ENCODE data around the gene BBS7. TPM values are rescaled to one million over a fixed set of nuclear protein-coding genes. Genes with fewer than 3 reads are reported as not detected.
A peak's percentile ranks its signal among the peaks of the same experiment; 100 is the strongest.

The BBS7 gene
- total RNA-seq, 1 experiment from 2014 or later: 20.5 TPM

- peaks cover 9% of the 10 kb centered on the region for H3K4me1 Mint-ChIP-seq
- DNase-seq (ENCODE audit: low spot score): no peak
- TF ChIP-seq NFYB (CRISPR knock-in tag; conservative IDR thresholded peaks at IDR 0.05; ENCODE audit: low read depth): no peak
- no peak for TF ChIP-seq FOXP1 (CRISPR knock-in tag; IDR thresholded peaks at IDR 0.05; ENCODE audit: borderline replicate concordance)
- TF ChIP-seq, protein P1, sequence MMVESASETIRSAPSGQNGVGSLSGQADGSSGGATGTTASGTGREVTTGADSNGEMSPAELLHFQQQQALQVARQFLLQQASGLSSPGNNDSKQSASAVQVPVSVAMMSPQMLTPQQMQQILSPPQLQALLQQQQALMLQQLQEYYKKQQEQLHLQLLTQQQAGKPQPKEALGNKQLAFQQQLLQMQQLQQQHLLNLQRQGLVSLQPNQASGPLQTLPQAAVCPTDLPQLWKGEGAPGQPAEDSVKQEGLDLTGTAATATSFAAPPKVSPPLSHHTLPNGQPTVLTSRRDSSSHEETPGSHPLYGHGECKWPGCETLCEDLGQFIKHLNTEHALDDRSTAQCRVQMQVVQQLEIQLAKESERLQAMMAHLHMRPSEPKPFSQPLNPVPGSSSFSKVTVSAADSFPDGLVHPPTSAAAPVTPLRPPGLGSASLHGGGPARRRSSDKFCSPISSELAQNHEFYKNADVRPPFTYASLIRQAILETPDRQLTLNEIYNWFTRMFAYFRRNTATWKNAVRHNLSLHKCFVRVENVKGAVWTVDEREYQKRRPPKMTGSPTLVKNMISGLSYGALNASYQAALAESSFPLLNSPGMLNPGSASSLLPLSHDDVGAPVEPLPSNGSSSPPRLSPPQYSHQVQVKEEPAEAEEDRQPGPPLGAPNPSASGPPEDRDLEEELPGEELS (CRISPR knock-in tag; IDR thresholded peaks at IDR 0.05): no peak
- TF ChIP-seq SMAD4 (CRISPR knock-in tag; IDR thresholded peaks at IDR 0.05): no peak
- TF ChIP-seq NFATC4 (CRISPR knock-in tag; IDR thresholded peaks at IDR 0.05): no peak
- no peak for TF ChIP-seq TCF7 (CRISPR knock-in tag; IDR thresholded peaks at IDR 0.05; ENCODE audit: low read depth)
- no peak for TF ChIP-seq SMAD3 (CRISPR knock-in tag; IDR thresholded peaks at IDR 0.05; ENCODE audit: borderline replicate concordance)
- TF ChIP-seq E2F1 (CRISPR knock-in tag; IDR thresholded peaks at IDR 0.05): no peak
- no peak for TF ChIP-seq AFF4 (CRISPR knock-in tag; IDR thresholded peaks at IDR 0.05; ENCODE audit: borderline replicate concordance)
- TF ChIP-seq, protein P2, sequence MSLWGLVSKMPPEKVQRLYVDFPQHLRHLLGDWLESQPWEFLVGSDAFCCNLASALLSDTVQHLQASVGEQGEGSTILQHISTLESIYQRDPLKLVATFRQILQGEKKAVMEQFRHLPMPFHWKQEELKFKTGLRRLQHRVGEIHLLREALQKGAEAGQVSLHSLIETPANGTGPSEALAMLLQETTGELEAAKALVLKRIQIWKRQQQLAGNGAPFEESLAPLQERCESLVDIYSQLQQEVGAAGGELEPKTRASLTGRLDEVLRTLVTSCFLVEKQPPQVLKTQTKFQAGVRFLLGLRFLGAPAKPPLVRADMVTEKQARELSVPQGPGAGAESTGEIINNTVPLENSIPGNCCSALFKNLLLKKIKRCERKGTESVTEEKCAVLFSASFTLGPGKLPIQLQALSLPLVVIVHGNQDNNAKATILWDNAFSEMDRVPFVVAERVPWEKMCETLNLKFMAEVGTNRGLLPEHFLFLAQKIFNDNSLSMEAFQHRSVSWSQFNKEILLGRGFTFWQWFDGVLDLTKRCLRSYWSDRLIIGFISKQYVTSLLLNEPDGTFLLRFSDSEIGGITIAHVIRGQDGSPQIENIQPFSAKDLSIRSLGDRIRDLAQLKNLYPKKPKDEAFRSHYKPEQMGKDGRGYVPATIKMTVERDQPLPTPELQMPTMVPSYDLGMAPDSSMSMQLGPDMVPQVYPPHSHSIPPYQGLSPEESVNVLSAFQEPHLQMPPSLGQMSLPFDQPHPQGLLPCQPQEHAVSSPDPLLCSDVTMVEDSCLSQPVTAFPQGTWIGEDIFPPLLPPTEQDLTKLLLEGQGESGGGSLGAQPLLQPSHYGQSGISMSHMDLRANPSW (CRISPR knock-in tag; conservative IDR thresholded peaks at IDR 0.05; ENCODE audit: low read depth): no peak
- TF ChIP-seq, protein P3, sequence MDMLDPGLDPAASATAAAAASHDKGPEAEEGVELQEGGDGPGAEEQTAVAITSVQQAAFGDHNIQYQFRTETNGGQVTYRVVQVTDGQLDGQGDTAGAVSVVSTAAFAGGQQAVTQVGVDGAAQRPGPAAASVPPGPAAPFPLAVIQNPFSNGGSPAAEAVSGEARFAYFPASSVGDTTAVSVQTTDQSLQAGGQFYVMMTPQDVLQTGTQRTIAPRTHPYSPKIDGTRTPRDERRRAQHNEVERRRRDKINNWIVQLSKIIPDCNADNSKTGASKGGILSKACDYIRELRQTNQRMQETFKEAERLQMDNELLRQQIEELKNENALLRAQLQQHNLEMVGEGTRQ (CRISPR knock-in tag; IDR thresholded peaks at IDR 0.05): no peak
- TF ChIP-seq NFE2L1 (CRISPR knock-in tag; IDR thresholded peaks at IDR 0.05): no peak
- no peak for TF ChIP-seq ELF4 (CRISPR knock-in tag; IDR thresholded peaks at IDR 0.05; ENCODE audit: low read depth)
- no peak for TF ChIP-seq ZMAT4 (CRISPR knock-in tag; IDR thresholded peaks at IDR 0.05)
- H3K9me3 Mint-ChIP-seq: no peaks in the 10 kb centered on the region
- CTCF ChIA-PET: interaction anchor here (0.6 kb wide), 1 partner anchor 28 kb away, joined by 3 read pairs; no protein-coding TSS in a partner anchor
- ATAC-seq: no peak
- POLR2A ChIA-PET: interaction anchor here (0.6 to 1.3 kb wide), 2 partner anchors 46 to 1386 kb away, joined by 4 to 5 read pairs; partner anchors contain the start of gene BBS7
- peaks cover 30% of the 10 kb centered on the region for H3K36me3 Mint-ChIP-seq
- peak overlapping the region; percentile 98 for H3K4me3 Mint-ChIP-seq
- peak overlapping the region; percentile 77 for H3K27ac Mint-ChIP-seq
- H3K27me3 Mint-ChIP-seq (ENCODE audit: low read depth): no peaks in the 10 kb centered on the region; the same call in 1 of the 2 replicates
Measured at GRCh38 chr4:121824171-121824527, 46.1 kb downstream of the BBS7 start.

All from WTC11 (cell line).